OCI-M1 (cell line): ENCODE measurements around the gene DMRTA2.

ENCODE experiments used
- DNase-seq: peaks from one replicate; lab custom pipeline; 2025; lab: John Stamatoyannopoulos, UW

DMRTA2 gene

GRCh38 chr1:50424045-50424883, 1.0 kb upstream of the DMRTA2 start:
- no peak for DNase-seq

- no peak for DNase-seq
These were observed 392 bp upstream of the DMRTA2 start for GRCh38 chr1:50423670-50424000.

DNA sequence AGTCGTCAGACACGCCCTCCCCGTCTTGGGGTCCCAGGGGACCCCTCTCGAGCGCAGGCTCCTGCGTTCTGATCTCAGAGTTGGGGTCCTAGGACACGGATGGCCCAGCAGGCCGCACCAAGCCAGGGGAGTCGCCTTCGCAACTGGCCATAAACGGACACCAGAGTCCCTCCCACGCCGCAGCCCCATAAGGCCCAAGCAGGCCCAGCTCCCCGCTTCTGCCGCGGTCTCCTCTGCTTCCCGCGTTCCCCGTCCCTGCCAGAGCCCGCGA, 633 bp downstream of the DMRTA2 start:
- DNase-seq = no peak

DNA sequence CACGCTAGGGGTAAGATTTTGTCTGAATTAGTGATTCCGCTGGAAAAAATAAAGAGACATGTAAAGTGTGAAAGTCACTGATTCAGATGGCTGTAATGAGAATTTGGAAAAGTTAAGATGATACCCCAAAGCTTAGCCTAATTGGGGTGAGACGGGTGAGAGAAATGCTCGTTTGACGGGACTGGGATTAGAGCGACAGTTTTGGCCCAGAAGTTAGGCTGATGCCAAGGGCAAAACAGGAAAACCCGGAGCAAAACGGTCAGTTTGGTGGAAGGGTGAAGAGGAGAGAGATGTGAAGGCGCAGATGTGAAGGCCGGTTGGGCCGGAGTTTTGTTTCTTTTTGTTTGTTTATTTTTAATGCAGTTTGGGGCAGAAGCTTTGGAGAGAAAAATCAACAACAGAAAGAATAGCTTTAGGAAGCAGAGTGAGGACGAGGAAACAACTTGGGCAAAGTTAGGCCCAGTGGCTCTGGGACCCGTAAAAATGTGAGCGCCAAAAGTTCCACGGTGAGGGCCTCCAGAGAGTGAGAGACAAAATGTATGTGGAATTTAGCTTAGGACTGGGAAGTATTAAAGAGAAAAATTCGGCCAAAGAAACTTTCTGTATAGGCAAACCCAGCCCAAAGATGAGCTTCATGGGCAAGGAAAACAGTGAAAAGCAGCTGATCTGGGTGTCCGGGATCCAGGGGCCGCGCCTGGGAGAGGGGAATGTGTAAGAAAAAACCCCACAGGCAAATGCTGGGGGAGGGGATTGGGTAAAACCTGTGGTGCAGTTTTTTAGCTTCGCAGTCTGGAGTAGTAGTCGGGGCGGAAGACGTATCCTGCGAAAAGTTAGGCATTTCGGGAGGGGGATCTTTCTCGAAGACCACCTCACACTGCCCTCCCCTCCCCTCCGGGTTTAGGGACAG, 1.2 kb downstream of the DMRTA2 start:
- no peak for DNase-seq

DNA sequence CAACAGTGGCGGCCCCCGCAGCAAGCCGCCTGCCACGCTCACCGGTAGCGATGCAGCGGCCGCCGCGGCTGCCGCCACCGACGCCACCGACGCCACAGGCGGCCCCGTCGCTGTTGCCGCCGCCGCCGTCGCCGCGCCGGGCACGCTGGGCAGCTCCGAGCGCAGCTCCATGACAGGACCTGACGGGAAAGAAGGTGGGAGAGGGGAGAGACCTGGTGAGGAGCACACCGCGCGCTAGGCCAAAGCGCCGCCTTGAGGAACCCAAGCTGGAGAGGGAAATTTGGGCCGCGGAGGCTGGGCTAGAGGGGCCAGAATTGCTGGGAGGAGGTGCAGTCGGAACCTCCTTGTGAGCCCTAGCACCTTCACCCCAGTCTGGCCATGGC, 1.9 kb downstream of the DMRTA2 start:
- DNase-seq = no peak

DNA sequence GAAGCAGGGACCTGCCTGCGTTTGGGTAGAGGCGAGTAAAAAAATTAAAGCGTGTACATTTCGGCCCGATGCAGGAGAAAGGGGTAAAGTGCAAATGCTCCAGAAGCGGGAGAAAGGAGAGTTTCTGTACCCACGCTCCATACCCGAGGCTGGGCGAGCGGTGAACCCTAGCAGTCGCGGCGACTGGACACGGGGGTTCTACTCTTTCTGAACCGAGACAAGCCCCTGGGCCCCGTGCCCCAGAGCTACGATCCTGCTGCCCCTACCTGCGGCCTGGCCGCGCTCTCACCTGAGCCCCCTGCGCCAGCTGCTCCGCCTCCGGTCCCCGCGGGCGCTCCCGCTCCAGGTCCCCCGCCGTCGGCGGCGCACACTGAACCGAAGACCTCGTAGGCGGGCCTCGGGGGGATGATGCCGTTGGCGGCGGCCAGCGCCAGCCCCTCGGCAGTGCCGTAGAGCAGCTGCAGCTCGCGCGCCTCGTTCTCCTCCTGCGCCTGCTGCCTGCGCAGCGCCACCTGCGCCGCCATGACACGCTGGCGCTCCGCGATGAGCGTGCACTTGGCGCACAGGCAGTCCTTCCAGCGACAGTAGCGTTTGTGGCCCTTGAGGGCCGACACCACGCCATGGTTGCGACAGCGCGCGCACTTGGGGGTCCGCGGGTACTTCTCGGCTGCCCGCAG, 2.4 kb downstream of the DMRTA2 start:
- no peak for DNase-seq

DNA sequence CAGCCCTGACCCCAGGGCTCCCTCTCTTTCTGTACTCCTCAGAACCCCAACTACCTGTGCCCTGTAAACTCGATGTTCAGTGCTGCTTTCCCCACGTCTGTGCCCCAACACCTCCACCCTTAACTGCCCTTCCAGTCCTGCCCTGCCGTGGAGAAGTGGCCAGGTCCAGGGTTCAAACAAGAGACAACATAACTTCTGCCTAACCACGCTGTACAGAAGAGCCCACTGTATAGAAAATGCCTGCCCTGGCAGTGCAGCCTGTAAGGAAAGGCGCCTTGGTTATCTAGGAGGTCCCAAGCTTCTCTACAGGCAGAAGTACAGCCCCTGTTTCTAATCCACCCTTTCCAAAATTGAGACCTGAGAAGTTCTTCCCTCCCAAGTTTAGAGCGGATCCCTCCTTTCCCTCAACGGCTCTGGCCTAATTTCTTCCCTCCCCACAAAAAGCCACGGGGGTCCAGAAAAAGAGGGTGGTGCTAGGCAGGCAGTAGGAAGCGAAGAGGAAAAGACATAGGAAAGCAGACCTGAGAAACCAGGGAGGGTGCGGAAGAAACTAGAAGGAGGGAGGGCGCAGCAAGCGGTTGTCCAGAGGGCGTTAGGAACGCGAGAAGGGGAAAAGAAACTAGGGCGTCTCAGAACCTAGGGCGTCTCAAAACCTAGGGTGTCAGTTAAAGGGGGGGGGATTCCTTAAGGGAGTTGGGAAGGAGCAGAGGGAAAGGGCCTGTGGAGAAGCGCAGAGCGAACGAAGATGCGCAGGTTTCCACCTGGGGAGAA, 3.2 kb downstream of the DMRTA2 start:
- no peak for DNase-seq

DNA sequence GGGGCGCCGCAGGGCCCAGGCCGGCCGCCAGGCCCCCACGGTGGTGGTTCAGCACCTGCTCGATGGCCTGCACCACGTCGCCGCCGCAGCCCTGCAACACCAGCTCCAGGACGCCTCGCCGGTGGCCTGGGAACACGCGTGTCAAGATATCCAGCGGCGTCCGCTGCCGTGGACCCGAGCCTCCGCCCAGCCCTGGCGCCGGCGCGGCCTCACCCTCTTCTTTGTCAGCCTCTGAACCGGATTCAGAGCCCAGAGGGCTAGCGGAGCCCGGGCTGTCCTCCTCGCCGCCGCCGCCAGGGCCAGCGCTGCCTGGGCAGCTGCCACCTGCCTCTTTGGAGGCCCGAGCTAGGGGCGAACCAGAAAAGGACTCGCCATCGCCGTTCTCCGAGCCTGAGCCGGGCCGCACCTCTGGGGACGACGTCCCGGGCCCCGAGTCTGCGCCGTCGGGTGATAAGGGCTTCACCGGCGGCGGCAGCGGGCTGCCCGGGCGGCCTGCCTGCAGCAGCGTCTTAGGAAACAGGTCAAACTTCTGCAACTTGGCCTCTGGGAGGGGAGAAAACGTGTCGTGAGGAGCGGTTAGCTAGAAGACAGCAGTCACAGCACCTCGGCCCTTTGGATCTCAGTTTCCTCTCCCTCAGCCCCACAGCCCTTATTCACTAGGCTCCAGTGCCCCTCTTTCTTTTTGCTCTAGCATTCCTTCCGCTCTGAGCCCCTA, 3.9 kb downstream of the DMRTA2 start:
- DNase-seq = no peak

DNA sequence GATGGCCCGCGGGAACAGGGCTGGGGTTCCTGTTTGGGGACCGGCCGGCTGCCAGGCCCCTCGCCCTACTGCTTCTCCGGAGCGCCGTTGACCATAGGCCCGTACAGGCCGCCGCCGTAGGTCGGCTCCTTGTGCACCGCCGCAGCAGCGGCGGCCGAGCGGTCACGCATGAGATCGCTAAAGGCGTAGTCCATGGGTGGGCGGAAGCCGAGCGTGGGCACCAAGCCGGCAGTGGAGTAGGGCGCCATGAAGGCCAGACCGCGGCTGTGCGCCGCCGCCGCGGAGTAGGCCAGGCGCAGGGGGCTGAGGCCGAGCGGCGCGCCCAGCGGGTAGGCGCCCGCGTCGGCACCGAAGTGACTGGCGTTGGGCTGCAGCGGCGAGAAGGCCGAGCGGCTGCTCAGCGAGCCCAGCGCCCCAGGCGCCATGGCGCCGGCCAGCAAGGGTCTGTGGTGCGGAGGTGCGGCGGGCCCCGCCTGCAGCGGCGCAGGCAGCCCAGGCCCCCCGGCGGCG, 4.6 kb downstream of the DMRTA2 start:
- no peak for DNase-seq

GRCh38 chr1:50417946-50418599, 5.2 kb downstream of the DMRTA2 start:
- no peak for DNase-seq

GRCh38 chr1:50417507-50417906, 5.7 kb downstream of the DMRTA2 start:
- DNase-seq = no peak

- DNase-seq = no peak
These were observed 6.4 kb downstream of the DMRTA2 start for GRCh38 chr1:50416553-50417453.

DNA sequence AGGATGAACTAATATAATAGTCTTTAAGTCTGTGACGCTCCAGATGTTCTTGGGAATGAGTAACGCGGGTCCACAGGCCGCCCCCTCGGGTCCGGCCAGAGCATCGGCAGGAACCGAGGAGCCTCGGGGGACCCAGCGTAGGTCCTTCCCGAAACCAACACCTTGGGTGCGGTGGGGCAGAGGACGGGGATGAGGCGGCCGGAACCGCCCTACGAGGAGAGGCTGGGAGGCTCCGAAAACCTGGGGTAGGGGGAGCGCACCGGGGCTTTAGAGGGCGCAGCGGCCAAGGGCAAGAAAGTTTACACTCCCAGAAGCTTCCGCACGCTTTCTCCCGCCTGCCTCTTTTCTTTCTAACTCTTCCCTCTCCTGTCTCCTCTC, 7.1 kb downstream of the DMRTA2 start:
- no peak for DNase-seq

DNA sequence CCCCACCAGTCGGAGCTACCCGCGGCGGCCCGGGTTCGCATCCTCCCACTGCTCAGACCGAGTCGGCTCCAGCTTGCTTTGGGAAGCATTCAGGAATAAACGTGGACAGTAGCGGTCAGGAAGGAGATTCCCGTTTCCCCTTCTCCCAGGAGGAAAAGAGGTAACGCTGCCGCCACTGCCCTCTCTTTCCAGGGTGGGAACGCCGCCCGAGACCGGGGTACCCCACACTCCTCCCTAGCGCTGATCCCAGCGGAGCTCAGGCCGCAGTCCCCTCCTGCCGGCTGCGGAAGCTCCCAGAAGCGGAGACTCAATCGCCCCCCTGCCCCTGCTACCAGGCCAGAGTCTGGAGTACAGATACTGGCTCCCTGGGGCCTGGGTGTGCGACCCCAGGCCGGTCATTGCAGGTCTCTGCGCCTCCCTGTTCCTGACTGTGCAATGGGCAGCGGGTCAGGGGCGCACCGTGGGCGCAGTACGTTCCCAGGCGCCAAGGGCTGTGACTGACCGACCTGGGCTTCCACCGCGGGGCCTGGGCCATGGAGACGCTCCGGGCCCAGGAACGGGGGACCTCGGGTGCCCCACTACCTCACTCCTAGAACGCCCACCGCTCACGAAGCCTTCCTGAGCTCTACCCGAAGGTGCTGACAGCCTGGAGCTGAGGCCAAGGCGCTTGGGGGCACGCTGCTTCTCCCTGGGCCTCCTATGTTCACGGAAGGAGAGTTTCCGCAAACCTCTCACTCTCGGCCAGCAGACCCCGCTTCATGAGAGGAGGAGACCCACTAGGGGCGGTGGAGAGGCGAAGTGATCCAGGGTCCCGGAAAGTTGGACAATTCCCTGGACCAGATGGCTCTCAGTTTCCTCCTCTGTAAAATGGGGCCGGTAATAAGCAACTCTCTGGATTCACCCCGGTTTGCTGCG, 7.8 kb downstream of the DMRTA2 start:
- no peak for DNase-seq

DNA sequence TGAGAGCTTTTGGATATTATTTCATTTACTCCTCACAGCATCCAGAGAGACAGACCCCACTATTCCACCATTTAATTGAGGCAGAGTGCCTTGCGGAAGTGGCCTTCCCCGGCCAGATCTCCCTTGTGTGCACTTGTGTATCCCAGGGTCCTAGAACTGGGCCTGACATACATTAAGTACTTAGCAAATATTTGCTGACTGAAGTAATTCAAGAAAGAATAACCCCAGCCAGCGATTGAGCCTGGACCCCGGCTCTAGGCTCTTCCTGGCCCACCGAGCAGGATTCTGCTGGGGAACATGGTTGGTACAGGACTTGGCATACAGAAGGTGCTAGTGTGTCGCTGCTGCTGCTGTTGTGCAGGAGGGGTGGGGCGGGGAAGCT, 8.4 kb downstream of the DMRTA2 start:
- DNase-seq = no peak

DNA sequence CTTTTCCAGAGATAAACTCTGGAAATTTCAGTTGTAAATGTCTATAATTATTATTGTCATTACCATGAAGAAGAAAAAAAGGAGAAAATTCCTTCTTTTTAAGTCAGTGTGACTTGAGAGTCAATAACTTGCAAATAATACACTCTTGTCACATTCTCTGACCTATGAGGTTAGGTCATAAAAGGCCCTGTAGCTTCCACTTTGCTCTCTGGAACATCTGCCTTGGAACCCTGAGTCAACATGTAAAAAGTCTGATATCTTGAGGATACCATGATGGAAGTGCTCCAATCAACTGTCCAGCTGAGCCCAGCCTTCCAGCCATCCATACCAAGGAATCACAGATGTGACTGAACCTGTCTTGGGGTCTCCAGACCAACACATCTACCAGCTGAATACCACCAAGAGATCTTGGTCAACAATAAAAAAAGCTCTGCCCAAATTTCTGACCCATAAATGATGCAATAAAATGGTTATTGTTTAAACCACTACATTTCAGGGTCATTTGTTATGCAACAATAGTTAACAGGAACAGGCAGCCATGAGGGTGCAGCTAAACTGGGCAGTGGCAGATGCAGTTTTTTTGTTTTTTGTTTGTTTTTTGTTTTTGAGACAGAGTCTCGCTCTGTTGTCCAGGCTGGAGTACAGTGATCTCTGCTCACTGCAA, 10.3 kb downstream of the DMRTA2 start:
- DNase-seq = no peak

- no peak for DNase-seq
These were observed 17.4 kb downstream of the DMRTA2 start for GRCh38 chr1:50405814-50406213.

GRCh38 chr1:50393522-50394120, 29.6 kb downstream of the DMRTA2 start:
- no peak for DNase-seq
